K562 (cell line): Measurements from ENCODE around the gene CENPC. TPM values are rescaled to one million over a fixed set of nuclear protein-coding genes. Genes with fewer than 3 reads are reported as not detected.

Source experiments
- BRD9 ChIP-seq: fragments of 450-650 bp; IDR thresholded peaks from 2 replicates; pipeline ENCODE4 v1.6.1; 2018; ENCODE audit warnings: low read depth; ENCODE audit not compliant: partially characterized antibody
- E2F6 ChIP-seq, 2 experiments: IDR thresholded peaks; 2 replicates each; pipeline ENCODE4 v1.6.1; 2011; ENCODE audit warnings: borderline replicate concordance in 1 of 2, control low read depth in 1 of 2, low read depth in 1 of 2, low read length in 1 of 2, mild to moderate bottlenecking in 1 of 2, mixed read lengths in 1 of 2, moderate library complexity in 1 of 2; ENCODE audit not compliant: insufficient read depth in 1 of 2, insufficient read length in 1 of 2, poor library complexity in 1 of 2, severe bottlenecking in 1 of 2; ENCODE audit errors: extremely low read depth in 1 of 2
- ETS2 ChIP-seq: IDR thresholded peaks from 2 replicates; pipeline ENCODE4 v1.6.1; 2016; ENCODE audit warnings: borderline replicate concordance, missing genetic modification characterization, mild to moderate bottlenecking, moderate library complexity, missing compliant biosample characterization; ENCODE audit not compliant: poor library complexity, severe bottlenecking
- GMEB1 ChIP-seq: fragments of 250-450 bp; sonication (Bioruptor Pico); IDR thresholded peaks from 2 replicates; pipeline ENCODE4 v1.4.0; 2020; ENCODE audit warnings: mild to moderate bottlenecking
- KAT8 ChIP-seq: fragments of 450-650 bp; IDR thresholded peaks from 2 replicates; pipeline ENCODE4 v1.6.1; 2016; ENCODE audit warnings: low read depth, mild to moderate bottlenecking
- SMAD1 ChIP-seq: fragments of 150-350 bp; IDR thresholded peaks from 2 replicates; pipeline ENCODE4 v1.6.1; 2014; ENCODE audit warnings: low read length, low read depth; ENCODE audit not compliant: partially characterized antibody
- TFAM ChIP-seq: fragments of 250-450 bp; sonication (Bioruptor Pico); conservative IDR thresholded peaks from 2 replicates; pipeline ENCODE4 v1.5.0; 2021; ENCODE audit warnings: mild to moderate bottlenecking, moderate library complexity
- THRA ChIP-seq: fragments of 450-650 bp; IDR thresholded peaks from 2 replicates; pipeline ENCODE4 v1.6.1; 2017; ENCODE audit warnings: mild to moderate bottlenecking, moderate library complexity
- ZNF589 ChIP-seq: fragments of 200-800 bp; sonication (Bioruptor generic); IDR thresholded peaks from 2 replicates; pipeline ENCODE4 v1.6.1; 2016; ENCODE audit warnings: low read depth, missing genetic modification characterization, missing compliant biosample characterization
- polyA plus RNA-seq, 8 experiments: library from polyadenylated mRNA; depleted of rRNA in 4 of 8; stranded (reverse) in 5 of 8; unstranded in 3 of 8; fragments of >200 nt; fragmentation: Nextera tagmentation in 2 of 8; fragmentation: Illumina TruSeq in 1 of 8; extraction: Ambion mirVana in 2 of 8; extraction: Trizol in 1 of 8; gene quantifications; 2 replicates each; pipeline versions ENCODE4 v1.2.1 to v1.2.3, GENCODE V29; 2011 to 2014; ENCODE audit warnings: inconsistent platforms in 1 of 8, missing spikeins in 1 of 8
- total RNA-seq, 7 experiments: library from RNA; depleted of rRNA in 6 of 7; stranded (reverse); fragments of >200 nt in 6 of 7; fragmentation: Illumina TruSeq in 2 of 7; extraction: Trizol in 2 of 7; gene quantifications; 2 replicates each; pipeline versions ENCODE4 v1.2.1 to v1.2.3, GENCODE V29; 2011 to 2021; ENCODE audit warnings: low replicate concordance in 1 of 7
- TF ChIP-seq, protein P1 (sequence below): fragments of 200-600 bp; sonication (generic); IDR thresholded peaks from one replicate; pipeline ENCODE4 v1.6.1; 2012; ENCODE audit warnings: mild to moderate bottlenecking, low read depth, low read length, inconsistent platforms

CENPC gene
- total and polyA plus RNA-seq, 9 of the 15 experiments (the other 6 are each of a cell fraction or from before 2014, with no cell fraction given), result 18.1 to 48.5 (median 30.8) TPM

DNA sequence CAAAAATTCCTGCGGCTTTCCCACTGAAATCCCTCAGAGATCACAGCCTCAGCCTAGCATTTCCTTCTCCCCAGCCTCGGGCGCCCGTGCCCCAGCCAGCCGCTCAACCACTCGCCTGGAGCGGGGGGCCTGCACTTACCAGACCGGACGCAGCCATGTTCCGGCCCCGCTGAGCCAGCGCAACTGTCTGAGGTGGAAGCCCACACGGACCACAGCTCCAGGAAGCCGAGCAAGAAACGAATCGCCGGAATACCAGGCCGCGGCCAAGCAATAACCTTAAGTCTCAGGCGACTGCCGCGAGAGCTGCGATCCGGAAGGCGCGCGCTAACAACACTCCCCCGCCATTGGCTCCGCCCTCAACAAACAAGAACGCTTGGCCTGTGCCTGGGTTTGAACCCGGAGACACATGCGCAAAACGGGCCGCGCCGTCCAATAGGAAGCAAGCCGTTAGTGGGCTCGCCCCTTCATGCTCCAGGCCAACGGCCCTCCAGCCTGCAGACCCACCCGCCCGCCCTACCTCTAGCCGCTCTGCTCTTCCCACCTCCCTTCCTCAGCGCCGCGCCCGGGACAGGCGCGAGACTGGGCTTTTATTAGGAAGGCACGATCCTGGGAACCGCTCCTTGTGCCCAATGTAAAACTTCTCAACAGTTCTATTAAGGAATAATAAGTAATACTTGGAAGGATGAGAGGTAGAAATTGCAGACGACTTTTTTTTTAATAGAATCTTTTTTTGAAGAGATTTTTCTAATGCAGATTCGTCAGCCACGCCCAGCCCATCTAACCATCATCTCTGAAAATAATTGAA lies at the start of gene CENPC (continued):
- TF ChIP-seq, protein P1, sequence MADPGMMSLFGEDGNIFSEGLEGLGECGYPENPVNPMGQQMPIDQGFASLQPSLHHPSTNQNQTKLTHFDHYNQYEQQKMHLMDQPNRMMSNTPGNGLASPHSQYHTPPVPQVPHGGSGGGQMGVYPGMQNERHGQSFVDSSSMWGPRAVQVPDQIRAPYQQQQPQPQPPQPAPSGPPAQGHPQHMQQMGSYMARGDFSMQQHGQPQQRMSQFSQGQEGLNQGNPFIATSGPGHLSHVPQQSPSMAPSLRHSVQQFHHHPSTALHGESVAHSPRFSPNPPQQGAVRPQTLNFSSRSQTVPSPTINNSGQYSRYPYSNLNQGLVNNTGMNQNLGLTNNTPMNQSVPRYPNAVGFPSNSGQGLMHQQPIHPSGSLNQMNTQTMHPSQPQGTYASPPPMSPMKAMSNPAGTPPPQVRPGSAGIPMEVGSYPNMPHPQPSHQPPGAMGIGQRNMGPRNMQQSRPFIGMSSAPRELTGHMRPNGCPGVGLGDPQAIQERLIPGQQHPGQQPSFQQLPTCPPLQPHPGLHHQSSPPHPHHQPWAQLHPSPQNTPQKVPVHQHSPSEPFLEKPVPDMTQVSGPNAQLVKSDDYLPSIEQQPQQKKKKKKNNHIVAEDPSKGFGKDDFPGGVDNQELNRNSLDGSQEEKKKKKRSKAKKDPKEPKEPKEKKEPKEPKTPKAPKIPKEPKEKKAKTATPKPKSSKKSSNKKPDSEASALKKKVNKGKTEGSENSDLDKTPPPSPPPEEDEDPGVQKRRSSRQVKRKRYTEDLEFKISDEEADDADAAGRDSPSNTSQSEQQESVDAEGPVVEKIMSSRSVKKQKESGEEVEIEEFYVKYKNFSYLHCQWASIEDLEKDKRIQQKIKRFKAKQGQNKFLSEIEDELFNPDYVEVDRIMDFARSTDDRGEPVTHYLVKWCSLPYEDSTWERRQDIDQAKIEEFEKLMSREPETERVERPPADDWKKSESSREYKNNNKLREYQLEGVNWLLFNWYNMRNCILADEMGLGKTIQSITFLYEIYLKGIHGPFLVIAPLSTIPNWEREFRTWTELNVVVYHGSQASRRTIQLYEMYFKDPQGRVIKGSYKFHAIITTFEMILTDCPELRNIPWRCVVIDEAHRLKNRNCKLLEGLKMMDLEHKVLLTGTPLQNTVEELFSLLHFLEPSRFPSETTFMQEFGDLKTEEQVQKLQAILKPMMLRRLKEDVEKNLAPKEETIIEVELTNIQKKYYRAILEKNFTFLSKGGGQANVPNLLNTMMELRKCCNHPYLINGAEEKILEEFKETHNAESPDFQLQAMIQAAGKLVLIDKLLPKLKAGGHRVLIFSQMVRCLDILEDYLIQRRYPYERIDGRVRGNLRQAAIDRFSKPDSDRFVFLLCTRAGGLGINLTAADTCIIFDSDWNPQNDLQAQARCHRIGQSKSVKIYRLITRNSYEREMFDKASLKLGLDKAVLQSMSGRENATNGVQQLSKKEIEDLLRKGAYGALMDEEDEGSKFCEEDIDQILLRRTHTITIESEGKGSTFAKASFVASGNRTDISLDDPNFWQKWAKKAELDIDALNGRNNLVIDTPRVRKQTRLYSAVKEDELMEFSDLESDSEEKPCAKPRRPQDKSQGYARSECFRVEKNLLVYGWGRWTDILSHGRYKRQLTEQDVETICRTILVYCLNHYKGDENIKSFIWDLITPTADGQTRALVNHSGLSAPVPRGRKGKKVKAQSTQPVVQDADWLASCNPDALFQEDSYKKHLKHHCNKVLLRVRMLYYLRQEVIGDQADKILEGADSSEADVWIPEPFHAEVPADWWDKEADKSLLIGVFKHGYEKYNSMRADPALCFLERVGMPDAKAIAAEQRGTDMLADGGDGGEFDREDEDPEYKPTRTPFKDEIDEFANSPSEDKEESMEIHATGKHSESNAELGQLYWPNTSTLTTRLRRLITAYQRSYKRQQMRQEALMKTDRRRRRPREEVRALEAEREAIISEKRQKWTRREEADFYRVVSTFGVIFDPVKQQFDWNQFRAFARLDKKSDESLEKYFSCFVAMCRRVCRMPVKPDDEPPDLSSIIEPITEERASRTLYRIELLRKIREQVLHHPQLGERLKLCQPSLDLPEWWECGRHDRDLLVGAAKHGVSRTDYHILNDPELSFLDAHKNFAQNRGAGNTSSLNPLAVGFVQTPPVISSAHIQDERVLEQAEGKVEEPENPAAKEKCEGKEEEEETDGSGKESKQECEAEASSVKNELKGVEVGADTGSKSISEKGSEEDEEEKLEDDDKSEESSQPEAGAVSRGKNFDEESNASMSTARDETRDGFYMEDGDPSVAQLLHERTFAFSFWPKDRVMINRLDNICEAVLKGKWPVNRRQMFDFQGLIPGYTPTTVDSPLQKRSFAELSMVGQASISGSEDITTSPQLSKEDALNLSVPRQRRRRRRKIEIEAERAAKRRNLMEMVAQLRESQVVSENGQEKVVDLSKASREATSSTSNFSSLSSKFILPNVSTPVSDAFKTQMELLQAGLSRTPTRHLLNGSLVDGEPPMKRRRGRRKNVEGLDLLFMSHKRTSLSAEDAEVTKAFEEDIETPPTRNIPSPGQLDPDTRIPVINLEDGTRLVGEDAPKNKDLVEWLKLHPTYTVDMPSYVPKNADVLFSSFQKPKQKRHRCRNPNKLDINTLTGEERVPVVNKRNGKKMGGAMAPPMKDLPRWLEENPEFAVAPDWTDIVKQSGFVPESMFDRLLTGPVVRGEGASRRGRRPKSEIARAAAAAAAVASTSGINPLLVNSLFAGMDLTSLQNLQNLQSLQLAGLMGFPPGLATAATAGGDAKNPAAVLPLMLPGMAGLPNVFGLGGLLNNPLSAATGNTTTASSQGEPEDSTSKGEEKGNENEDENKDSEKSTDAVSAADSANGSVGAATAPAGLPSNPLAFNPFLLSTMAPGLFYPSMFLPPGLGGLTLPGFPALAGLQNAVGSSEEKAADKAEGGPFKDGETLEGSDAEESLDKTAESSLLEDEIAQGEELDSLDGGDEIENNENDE, result no peak
- no peak for TF ChIP-seq ZNF589
- peak; percentile 20 to 63 for TF ChIP-seq E2F6 (IDR thresholded peaks at IDR 0.05; ENCODE audit: borderline replicate concordance in 1 of 2, extremely low read depth in 1 of 2, insufficient read depth in 1 of 2, insufficient read length in 1 of 2, low read depth in 1 of 2, low read length in 1 of 2, poor library complexity in 1 of 2, severe bottlenecking in 1 of 2)
- TF ChIP-seq SMAD1, result peak; percentile 66
- no peak for TF ChIP-seq THRA
- no peak for TF ChIP-seq GMEB1
- TF ChIP-seq BRD9, result no peak
- TF ChIP-seq TFAM (CRISPR knock-in tag), result no peak
- no peak for TF ChIP-seq ETS2 (tag)
- TF ChIP-seq KAT8, result no peak
